GM06990 (cell line): Measurements from ENCODE around the gene DOCK11.

Experiments used
- DNase-seq: peaks from one replicate; pipeline ENCODE4 v3.0.0-alpha.2; 2011; ENCODE audit not compliant: insufficient read length; ENCODE audit errors: extremely low read depth
- H3K27me3 ChIP-seq: replicated peaks from 2 replicates; pipeline ENCODE4 v1.6.0; 2011; ENCODE audit warnings: low read length; ENCODE audit not compliant: control insufficient read depth, insufficient read depth
- H3K36me3 ChIP-seq: 2 replicates; pipeline ENCODE4 v1.5.1; 2011; ENCODE audit warnings: low read length; ENCODE audit not compliant: control insufficient read depth, insufficient read depth
- H3K4me3 ChIP-seq: replicated peaks from 2 replicates; pipeline ENCODE4 v1.5.1; 2011; ENCODE audit warnings: low read depth, mild to moderate bottlenecking, control low read depth, low read length
- TF ChIP-seq, protein P1 (sequence below): IDR thresholded peaks from 2 replicates; pipeline ENCODE4 v1.5.1; 2011; ENCODE audit warnings: low read length, control low read depth, mild to moderate bottlenecking, inconsistent platforms; ENCODE audit not compliant: insufficient read depth, poor library complexity, severe bottlenecking

DOCK11 gene

DNA sequence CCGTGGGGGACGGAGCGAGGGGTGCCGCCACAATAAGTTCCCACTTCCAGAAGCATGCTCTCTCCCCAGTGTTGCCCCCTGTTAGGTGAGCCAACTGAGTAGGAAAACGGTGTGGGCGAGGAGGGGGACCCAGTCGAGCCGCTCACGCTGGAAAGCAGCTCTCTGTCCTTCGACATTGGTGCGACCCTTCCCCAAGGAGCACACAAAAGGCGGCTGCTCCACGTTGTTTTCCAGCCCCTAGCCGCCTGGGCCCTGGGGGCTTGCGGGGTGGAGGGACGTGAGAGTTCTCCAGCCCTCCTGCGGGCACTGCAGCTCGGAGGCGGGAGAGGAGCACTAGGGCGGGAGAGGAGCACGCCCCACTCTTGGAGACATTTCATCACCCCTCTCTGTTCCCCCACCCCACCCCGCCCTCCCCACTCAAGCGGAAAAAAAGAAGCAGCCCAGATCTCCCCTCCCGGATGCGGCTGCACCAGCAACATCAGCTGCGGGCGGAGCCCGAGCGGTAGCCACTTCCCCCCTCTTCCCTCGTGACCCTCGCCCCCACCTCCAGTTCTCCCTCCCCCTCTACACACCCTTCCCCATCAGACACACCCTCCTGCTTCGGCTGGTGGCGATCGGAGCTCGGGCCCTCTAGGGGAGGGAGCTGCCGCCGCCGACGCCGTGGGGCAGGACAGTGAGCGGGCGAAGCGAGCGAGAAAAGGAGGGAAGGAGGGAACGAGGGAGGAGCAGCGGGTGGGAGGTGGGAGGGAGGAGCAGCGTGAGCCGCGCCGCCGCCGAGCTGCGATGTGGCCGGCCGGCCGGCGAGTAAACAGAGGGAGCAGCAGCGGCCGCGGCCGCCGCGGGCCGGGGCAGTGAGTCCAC is at the start of gene DOCK11:
DOCK11 (plus strand) TSS at position 755 of the 861 bp plus-strand sequence. CDS start 157 bp downstream, outside the sequence.
- TF ChIP-seq, protein P1, sequence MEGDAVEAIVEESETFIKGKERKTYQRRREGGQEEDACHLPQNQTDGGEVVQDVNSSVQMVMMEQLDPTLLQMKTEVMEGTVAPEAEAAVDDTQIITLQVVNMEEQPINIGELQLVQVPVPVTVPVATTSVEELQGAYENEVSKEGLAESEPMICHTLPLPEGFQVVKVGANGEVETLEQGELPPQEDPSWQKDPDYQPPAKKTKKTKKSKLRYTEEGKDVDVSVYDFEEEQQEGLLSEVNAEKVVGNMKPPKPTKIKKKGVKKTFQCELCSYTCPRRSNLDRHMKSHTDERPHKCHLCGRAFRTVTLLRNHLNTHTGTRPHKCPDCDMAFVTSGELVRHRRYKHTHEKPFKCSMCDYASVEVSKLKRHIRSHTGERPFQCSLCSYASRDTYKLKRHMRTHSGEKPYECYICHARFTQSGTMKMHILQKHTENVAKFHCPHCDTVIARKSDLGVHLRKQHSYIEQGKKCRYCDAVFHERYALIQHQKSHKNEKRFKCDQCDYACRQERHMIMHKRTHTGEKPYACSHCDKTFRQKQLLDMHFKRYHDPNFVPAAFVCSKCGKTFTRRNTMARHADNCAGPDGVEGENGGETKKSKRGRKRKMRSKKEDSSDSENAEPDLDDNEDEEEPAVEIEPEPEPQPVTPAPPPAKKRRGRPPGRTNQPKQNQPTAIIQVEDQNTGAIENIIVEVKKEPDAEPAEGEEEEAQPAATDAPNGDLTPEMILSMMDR, result no peak
- peak; percentile 87 for DNase-seq
- no peaks in the 10 kb centered on the region for H3K27me3 ChIP-seq

DNA sequence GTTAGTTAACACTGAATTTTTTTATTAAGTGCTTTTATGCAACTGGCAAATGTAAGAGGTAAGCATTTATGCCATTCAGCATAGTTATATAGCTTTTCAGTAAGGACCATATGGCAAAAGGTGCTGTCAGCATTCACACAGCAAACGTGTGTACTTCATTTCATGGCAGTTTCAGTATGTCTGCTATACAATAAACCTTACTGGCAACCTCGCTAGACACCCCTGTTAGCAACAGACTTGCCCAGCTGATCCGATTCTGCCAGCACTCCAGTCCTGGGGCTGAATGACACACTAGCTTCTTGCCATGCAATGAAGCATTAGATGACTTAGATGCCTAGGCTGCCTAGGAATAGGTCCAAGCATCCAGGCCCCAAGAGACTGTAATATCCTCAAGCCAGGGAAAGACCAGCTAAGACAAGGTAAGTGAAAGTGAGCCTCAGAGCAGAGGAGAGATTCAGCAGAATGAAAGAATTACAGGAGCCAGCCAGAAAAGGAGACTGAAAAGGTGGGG is 47.3 kb upstream of the DOCK11 start:
- Histone ChIP-seq H3K4me3 (no peak overlapping the region), H3K36me3 (no peaks in the 10 kb centered on the region; the same call in 1 of the 2 replicates), H3K27me3 (no peaks in the 10 kb centered on the region)
- TF ChIP-seq, protein P1, result no peak
- no peak for DNase-seq

More for the DNA sequence above, at the start of gene DOCK11:
- no peaks in the 10 kb centered on the region for H3K36me3 ChIP-seq
- H3K4me3 ChIP-seq, result peak within 1 kb of the TSS; percentile 74

DNA sequence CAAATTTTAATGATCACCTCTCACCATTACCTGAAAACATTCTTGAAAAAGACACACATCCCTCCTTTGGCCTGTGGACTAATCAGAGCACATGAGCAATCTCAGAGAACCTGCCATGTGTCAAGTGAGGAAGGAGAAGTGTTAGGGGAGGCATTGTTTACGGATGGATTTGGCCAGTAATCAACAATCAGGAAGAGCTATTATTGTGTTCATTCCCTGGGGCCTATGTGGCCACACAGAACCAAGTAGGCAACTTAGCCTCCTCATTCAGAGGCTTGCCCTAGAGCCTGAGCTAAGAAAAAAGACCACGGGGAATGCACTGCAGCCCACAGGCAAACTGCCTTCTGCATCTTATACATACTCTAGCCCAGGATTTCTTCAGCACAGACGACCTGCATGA is 40.6 kb upstream of the DOCK11 start:
- no peak for DNase-seq
- Histone ChIP-seq H3K4me3 (no peak overlapping the region), H3K27me3 (no peaks in the 10 kb centered on the region), H3K36me3 (no peaks in the 10 kb centered on the region)
- TF ChIP-seq, protein P1, result no peak

DNA sequence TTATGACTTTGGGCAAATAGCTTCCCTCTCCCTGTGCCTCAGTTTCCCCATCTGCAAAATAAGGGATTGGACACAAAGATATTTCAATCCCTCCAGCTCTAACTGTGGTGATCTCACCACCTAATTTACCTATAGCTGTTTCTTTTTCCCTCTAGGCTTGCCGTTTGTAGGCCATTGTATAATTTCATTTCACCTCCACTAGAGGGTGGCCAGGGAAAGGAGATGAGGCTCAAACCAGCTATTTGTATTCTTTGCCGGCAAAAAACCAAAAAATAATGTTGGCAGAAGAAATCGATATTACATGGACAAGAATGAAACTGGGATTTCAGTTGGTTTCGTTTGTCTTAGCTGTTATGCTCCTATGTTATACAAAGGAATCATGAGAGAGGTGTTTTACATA is 36.1 kb upstream of the DOCK11 start:
- TF ChIP-seq, protein P1, result peak; percentile 56
- Histone ChIP-seq H3K36me3 (no peaks in the 10 kb centered on the region), H3K27me3 (no peaks in the 10 kb centered on the region), H3K4me3 (no peak overlapping the region)
- DNase-seq, result no peak

DNA sequence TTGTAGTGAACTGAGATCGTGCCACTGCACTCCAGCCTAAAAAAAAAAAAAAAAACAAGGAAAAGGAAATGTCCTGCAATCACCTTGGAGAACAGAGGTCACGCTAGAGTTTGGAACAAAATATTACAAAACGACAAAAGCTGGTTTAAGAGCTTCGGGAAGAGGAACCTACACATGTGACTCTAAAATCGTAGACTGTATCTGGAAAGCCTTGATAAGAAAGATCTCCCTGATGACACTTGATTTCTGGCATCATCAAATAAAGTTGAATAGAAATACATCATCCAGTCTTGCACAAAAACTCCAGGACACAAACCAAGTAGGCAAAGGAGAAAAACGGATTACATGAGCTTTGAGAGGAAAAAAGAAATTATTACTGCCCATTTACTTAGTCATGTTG is 31.1 kb upstream of the DOCK11 start:
- H3K4me3 ChIP-seq, result no peak overlapping the region
- DNase-seq, result no peak
- no peaks in the 10 kb centered on the region for H3K27me3 ChIP-seq
- no peaks in the 10 kb centered on the region for H3K36me3 ChIP-seq
- TF ChIP-seq, protein P1, result no peak
